Stimulated activated naive B cell treated with anti-CD40 and anti-IgM and Interleukin-4, amounts not matched to agents 10 μg/mL and 1 μg/mL and 100 μg/mL, for 72 hours (primary cell): ENCODE measurements around the gene TAF11.

Experiments used
- ATAC-seq, 2 donors: fragments of 150-1000 bp; cut with Tn5 transposase; replicated peaks; 2 replicates each; pipeline ENCODE4 v1.10.0; 2021; ENCODE audit warnings: moderate library complexity in 1 of 2
- DNase-seq: peaks from one replicate; pipeline ENCODE4 v3.0.0; 2021
- H3K27ac Mint-ChIP-seq: one replicate; pipeline ENCODE4 v1.8.0; 2022; ENCODE audit warnings: mild to moderate bottlenecking, mixed read lengths
- H3K27me3 Mint-ChIP-seq, 2 donors: one replicate each; pipeline ENCODE4 v1.8.0; 2022; ENCODE audit warnings: mixed read lengths in 2 of 2
- H3K36me3 Mint-ChIP-seq, 2 donors: one replicate each; pipeline ENCODE4 v1.8.0; 2022; ENCODE audit warnings: mixed read lengths in 2 of 2, mild to moderate bottlenecking in 1 of 2
- H3K4me1 Mint-ChIP-seq, 2 donors: one replicate each; pipeline ENCODE4 v1.8.0; 2022; ENCODE audit warnings: mixed read lengths in 2 of 2, mild to moderate bottlenecking in 1 of 2
- H3K4me3 Mint-ChIP-seq, 2 donors: one replicate each; pipeline ENCODE4 v1.8.0; 2022; ENCODE audit warnings: mild to moderate bottlenecking in 2 of 2, mixed read lengths in 2 of 2, moderate library complexity in 1 of 2
- H3K9me3 Mint-ChIP-seq, 2 donors: one replicate each; pipeline ENCODE4 v1.8.0; 2022; ENCODE audit warnings: mixed read lengths in 2 of 2, mild to moderate bottlenecking in 1 of 2

The TAF11 gene

DNA sequence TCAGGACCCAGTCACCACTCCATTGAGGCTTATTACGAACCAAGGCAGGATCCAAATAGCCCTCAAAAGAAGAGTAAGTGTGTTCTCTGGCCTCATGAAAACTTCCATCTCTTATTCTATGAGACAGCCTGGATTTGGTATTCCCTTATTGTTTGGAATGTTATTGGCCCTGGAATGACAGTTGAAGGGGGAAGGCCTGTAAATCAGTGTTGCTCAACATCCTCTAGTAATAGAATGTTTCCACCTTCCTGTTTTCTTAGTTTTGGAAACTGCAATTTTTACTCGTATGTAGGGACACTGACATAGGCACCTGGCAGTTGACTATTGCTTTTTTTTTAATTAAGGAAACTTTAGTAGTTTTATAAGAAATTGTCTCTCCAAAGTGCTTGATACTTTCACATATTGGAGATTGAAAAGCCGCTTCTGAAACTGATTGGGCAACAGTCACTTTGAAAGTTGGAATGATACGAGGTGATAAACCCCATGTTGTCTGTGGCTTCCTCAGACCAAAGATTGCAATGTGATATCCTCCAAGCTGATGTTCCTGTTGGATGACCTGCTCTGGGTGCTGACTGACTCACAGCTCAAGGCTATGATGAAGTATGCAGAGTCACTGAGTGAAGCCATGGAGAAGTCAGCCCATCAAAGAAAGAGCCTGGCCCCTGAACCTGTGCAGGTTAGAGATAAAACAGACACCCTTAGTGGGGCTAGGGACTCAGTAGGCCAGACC is 52.9 kb downstream of the TAF11 start:
- no peak overlapping the region for H3K27ac Mint-ChIP-seq
- H3K4me3 Mint-ChIP-seq = no peak overlapping the region
- no peaks in the 10 kb centered on the region for H3K9me3 Mint-ChIP-seq
- H3K27me3 Mint-ChIP-seq = no peaks in the 10 kb centered on the region
- peaks cover 0 to 2% of the 10 kb centered on the region in 2 donors for H3K4me1 Mint-ChIP-seq
- H3K36me3 Mint-ChIP-seq = peaks cover 33 to 56% of the 10 kb centered on the region in 2 donors
- DNase-seq (no peak), ATAC-seq (no peak)

- H3K4me3 Mint-ChIP-seq = no peak overlapping the region
- peaks cover 25 to 46% of the 10 kb centered on the region in 2 donors for H3K36me3 Mint-ChIP-seq
- DNase-seq (no peak), ATAC-seq (no peak)
- H3K4me1 Mint-ChIP-seq = no peaks in the 10 kb centered on the region
- H3K9me3 Mint-ChIP-seq = no peaks in the 10 kb centered on the region
- H3K27me3 Mint-ChIP-seq = no peaks in the 10 kb centered on the region
- no peak overlapping the region for H3K27ac Mint-ChIP-seq
These were observed 54.9 kb downstream of the TAF11 start for GRCh38 chr6:34832942-34833341.

DNA sequence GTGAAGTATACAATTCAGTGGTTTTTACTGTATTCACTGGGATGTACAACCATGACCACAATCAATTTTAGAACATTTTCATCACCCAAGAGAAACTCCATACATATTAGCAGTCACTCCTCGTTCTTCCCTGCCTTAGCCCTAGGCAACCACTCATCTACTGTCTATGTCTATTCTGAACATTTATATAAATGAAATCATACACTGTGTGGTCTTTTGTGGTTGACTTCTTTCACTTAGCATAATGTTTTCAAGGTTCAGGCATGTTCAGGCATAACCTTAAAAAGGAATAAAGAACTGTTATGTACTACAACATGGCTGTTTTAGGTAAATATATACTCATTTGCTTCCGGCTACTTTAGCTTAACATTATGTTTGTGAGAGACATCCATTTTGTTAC is 58.7 kb downstream of the TAF11 start:
- Mint-ChIP-seq H3K27ac (no peak overlapping the region), H3K36me3 (peaks cover 12 to 36% of the 10 kb centered on the region in 2 donors)

More for the DNA sequence above, 58.7 kb downstream of the TAF11 start:
- H3K9me3 Mint-ChIP-seq = no peaks in the 10 kb centered on the region
- no peak for DNase-seq
- ATAC-seq = no peak
- no peaks in the 10 kb centered on the region for H3K4me1 Mint-ChIP-seq
- no peaks in the 10 kb centered on the region for H3K27me3 Mint-ChIP-seq
- H3K4me3 Mint-ChIP-seq = no peak overlapping the region
